NOMO-1 (cell line): ENCODE results near the gene CRAMP1.
"Not testable (repeated sequence)": the region's sequence is repeated elsewhere in the genome, so short reads cannot be mapped to it uniquely, and the experiment has no call there.

Experiments used
- DNase-seq, 2 experiments: peaks; one replicate each; lab custom pipeline; 2025; ENCODE audit not compliant: unreplicated experiment in 2 of 2; lab: John Stamatoyannopoulos, UW

CRAMP1 gene

DNA sequence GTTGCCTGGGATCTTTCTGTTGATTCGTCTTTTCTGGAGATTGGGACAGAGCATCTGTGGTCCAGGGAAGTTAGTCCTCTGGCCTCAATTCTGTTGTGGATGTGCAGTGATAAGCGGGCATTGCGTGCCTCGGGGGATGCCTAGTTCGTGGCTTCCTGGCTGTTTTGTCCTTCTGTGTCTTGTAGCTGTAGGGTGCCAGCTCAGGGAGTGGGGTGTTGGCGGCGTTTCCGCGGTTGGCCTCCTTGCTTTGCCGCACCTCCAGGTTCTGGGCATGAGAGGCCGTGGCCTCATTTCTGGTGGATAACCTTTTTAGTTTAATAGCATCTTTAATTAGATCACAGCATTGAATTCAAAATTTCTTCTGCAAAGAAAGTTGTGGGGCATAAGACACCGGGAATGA lies 64.5 kb downstream of the CRAMP1 start:
- no peak for DNase-seq

DNA sequence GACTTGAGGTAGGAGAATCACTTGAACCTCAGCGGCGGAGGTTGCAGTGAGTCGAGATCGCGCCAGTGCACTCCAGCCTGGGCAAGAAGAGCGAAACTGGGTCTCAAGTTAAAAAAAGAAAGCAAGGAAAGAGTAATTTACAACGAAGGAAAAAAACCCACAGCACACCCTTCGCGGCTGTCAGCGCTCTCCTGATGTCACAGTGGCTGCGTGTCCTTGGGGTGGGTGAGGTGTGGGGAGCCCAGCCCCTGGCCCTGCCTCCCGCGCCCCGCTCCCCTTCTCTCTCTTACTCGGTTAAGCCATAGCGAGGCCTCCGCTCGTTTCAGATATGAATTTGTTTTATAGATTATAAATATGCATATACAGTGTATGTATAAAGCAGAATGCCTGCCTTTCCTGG lies 65.2 kb downstream of the CRAMP1 start:
- no peak for DNase-seq

DNA sequence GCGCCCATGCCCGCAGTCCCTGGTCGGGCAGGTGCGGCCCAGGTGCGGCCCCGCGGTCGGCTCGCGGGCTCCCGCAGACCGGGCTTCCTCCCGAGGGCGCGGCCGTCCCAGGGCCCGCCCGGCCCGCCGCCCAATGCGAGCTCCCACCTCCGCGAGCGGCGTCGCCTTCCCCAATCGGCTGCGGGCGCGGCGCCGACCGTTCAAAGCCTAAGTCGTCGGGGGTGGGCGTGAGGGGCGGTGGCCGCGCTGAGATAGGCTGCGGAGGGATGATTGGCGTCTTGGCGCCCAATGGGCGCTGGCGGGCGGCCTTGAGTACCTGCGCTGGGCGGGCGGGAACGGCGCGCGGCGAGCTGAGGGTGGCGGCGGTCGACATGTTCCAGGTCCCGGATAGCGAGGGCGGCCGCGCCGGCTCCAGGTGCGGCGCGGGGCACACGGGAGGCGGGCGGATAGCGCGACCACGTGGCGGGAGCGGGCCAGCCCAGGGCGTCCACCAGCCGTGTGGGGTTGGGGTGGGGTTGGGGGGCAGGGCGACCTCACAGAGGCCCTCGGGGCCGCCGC lies 65.9 kb downstream of the CRAMP1 start, which contains the start of gene JPT2:
Gene JPT2, plus strand, starts transcription at position 338 of the 558 bp plus-strand sequence. Its CDS starts 34 bp downstream, at position 372.
- peak; percentile 94 to 99 for DNase-seq

DNA sequence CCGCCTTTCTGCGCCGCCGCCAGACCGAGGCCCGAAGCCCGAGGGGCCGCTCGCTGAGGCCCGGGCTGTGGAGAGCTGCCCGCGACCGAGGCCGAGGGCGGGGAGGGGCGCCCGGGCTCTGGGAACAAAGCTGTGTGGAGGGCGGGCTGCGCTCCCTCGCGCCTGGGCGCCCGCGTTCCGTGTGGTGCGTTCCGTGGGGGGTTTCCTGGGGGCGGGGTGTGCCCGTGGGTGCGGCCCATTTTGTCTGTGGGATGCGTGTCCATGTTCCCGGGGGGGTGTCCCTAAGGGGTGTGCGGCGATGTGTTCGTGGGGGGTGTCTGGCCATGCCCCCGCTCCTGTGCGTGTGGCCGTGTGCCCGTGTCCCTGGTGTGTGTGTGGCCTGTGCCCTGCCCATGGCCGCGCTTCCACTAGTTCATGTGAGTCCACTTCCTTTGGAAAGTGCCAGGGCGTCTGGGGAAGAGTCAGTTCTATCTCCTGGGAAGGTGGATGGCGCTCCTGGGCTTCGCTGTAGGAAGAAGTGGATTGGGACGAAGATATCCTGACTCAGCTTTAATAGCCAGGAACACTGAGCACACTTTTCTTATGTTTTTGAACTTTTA lies 66.4 kb downstream of the CRAMP1 start:
- peak; percentile 5 to 26 for DNase-seq

DNA sequence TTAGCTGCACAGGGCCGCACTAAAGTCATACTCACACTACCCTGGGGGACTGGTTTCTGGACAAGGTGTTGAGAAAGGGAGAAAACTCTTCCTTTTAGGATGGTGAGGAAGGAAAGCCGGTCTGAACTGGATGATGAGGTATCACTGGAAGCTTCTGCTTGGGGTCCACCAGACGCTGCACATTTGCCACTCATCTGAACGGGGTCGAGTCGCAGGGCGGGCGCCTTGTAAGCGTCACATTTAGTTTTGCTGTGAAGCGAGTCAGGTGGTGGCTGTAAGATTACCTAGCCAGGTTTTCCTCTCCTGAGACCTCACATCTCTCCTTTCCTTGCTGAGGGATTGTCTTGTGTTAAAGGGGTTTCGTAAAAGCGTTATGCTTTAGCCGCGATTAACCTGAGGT lies 68.2 kb downstream of the CRAMP1 start:
- DNase-seq = no peak

DNA sequence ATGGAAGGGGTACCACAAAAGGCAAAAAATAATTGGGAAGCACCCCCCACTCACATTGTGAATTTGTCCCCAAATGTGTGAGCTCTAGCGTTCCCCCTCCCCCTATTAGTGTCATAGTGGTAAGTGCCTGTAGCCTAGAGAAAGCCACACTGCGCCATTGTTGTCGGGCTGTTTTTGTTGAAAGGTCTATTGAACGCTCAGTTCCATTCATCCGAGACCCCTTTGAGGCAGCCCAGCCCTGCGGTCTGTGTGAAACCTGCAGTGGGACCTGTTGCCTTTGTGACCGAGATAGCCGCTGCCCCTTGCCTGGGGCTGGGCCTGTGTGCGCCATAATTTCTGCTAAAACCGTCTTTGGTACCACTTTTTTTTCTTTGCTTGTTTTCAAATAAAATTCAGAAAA lies 68.9 kb downstream of the CRAMP1 start:
- DNase-seq = no peak

DNA sequence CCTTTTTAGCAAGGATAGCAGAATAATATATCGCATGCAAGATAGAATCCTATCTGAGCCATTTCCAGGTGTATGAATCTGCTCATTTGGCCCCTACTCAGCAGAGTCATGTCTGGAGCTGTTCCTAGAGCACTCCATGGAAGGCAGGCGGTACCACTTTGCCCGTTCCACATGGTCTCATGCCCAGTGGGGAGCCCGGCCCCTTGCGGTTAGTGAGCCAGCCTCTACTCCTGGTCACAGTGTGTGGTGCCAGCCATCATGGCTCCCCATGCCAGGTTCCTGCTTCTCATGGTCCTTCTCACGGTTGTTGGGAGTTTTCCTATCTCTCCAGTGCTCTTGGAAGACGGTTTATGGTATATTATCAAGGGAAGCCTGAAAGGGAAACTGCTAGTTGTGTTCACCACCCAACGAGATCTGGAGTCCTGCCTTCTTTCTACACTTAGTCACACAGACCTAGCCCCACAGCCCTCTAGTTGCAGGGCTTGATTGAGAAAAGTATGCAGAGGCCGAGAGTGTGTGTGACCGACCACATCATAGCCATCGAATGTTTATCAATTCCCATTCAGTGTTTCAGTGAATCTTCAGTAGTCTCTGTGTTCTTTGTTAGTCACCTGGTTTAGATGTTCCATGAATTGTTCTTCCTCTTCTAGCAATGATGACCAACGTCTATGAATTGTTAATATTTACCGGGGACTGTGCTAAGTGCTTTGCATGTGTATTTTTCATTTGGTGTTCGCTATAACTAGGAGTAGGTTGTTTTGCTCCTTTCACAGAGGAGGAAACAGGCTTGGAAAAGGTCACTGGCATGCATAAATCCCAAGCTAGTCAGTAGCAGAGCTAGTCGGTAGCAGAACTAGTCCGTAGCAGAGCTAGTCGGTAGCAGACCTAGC lies 75.5 kb downstream of the CRAMP1 start:
- DNase-seq = no peak

DNA sequence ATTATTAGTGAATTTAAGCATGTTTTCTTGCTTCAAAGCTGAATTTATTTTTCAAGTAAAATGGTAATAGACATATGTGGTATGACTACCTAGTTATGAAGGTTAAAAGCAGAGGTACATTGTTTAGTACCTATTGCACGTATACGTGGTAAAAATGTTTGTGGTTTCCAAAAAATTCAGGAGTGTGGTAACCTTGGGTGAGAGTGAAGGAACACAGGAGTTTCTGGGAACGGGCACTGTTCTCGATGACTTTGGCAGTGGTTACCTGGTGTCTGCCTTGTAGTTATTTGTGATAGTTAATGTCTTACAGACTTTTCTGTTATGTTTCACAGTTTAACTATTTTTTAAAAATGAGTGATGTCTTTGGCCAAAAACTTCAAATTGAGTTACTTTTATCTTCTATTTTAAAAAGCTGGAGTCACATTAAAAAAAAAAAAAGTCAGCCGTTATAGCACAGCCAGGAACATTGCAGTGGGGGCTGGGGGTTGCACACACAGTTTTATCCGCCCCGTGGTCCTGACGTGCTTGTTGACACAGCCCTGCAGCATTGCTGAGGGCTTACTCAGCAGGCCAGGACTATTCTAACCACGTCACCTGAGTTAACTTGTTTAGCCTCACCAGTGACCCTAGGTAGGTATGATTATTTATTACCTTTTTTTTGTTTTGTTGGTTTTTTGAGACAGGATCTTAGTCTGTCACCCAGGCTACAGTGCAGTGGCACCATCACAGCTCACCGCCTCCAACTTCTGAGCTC lies 76.8 kb downstream of the CRAMP1 start:
- DNase-seq = no peak

DNA sequence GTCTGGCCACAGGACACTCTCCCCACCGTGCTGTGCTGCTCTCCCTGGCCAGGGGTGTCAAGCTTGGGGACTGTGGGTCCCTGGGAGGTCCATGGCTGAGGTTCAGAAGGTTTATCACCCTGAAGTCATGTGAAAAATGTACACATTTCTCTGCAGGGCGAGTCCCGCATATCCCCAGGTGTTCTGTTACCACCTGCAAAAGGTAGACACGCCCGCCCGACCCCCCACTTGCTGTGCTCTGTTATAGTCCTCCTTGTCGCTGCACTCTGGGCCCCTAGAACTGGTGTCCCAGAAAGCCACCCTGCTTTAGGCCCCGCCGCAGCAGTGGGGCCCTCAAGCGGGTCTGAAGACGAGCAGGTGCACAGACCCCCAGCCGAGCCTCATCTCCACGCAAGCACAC lies 77.7 kb downstream of the CRAMP1 start:
- DNase-seq = no peak

DNA sequence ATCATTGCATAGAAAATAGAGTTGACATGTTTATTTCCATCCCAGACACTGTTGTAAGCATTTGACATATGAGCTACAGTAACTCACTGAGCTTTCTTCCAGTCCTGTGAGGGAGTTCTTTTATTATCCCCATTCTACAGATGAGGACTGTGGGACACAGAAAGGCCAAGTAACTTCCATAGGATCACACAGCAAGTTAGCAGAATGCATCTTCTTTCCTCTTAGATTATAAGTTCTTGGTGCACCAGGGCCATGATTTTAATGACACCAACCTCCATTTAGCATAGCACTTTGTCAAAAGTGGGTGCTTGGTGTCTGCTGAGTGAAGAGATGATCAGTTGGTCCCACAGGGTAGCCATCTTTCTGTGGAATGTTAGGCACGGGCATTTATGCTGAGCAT lies 78.7 kb downstream of the CRAMP1 start:
- DNase-seq = no peak

DNA sequence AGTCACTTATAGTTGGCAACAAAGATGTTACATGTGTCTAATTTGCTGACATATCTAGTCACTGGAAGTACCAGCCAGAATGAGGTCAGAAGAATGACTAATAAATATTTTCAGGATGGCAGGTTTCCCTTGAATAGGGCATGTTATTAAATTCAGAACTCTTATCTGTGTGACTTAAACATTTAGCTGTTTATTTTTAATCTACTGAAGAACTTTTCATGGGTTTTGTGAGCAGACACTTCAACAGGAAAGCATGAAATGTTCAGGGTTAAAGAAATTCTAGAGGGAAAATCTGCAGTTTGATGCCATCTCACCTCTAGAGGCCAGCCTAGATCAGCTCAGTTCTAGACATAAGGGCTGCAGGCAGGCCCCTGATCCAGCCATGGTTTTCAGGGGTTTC lies 79.1 kb downstream of the CRAMP1 start:
- no peak for DNase-seq

DNA sequence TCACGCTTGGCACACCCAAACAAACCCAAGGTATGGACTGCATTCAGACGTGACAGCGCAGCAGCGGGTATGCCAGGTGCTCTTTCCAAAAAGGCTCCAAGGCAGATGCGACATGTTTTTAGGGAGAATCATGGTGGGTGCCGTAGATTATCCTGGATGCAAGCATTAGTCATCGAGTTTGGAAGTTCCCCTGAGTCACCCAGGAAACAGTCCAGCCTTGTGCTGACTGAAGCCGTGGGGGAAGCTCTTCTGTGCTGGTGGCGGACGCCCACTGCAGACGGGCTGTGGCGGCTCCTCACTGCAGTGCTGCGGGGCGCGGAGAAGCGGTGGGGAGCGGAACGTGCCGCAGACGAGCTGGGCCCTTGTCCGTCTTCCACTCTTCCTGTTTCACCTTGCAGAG lies 79.8 kb downstream of the CRAMP1 start:
- no peak for DNase-seq

DNA sequence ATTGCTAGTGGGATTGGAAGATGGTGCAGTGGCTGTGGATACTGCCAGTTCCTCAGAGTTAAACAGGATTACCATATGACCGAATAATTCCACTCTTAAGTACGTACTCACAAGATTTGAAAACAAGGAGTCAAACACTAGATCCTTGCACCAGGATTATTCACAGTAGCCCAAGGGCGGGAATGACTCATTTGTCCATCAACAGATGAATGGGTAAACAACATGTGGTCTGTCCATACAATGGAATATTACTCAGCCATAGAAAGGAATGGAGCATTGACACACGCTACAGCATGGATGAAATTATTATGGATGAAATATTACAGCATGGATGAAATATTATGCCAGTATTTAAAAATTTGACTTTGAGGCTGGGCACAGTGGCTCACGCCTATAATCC lies 84.7 kb downstream of the CRAMP1 start:
- DNase-seq = no peak

DNA sequence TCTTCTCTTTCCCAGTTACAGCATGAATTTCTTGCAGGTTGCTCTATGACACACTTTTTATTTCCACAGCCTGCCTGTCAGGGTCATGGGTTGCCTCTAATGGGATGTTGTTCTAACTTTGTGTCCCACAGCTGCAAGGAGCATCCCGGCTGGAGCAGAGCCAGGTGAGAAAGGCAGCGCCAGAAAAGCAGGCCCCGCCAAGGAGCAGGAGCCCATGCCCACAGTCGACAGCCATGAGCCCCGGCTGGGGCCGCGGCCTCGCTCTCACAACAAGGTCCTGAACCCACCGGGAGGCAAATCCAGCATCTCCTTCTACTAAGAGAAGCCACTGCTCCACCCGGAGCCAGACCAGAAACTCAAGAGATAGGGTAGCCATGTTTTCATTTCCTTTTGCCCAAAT lies 86.5 kb downstream of the CRAMP1 start:
- no peak for DNase-seq

DNA sequence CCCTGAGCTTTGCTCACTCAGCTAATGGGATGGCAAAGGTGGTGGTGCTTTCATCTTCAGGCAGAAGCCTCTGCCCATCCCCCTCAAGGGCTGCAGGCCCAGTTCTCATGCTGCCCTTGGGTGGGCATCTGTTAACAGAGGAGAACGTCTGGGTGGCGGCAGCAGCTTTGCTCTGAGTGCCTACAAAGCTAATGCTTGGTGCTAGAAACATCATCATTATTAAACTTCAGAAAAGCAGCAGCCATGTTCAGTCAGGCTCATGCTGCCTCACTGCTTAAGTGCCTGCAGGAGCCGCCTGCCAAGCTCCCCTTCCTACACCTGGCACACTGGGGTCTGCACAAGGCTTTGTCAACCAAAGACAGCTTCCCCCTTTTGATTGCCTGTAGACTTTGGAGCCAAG lies 88.1 kb downstream of the CRAMP1 start:
- DNase-seq = no peak

DNA sequence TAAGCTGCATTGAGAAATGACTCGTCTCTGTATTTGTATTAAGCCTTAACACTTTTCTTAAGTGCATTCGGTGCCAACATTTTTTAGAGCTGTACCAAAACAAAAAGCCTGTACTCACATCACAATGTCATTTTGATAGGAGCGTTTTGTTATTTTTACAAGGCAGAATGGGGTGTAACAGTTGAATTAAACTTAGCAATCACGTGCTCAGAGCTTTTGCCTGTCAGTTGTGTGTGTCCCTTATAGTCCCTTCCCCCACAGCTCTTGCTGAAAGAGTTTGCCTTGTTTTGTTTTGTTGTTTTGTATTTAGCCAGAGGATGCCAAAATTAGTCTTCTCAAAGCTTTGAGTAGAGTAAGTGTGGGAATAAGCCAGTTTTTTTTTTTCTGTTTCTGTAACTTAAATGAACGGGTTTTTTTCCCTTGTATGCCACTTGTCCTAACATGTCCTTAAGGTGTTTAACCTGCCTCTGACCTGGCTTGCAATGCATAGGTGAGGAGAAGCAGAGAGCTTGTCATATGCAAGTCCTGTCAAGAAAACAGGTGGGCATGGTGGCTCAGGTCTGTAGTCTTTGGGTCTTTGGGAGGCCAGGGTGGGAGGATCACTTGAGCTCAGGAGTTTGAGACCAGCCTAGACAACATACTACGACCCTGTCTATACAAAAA lies 89.2 kb downstream of the CRAMP1 start:
- DNase-seq = no peak

DNA sequence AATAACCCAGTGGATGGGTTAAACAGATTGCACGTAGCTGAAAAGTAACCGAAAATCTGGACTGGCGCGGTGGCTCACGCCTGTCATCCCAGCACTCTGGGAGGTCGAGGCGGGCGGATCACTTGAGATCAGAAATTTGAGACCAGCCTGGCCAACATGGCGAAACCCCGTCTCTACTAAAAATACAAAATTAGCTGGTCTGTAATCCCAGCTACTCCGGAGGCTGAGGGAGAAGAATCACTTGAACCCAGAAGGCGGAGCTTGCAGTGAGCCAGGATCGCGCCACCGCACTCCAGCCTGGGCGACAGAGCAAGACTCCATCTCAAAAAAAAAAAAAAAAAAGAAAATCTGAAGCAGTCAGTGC lies 93.1 kb downstream of the CRAMP1 start:
- not testable (repeated sequence) for DNase-seq

DNA sequence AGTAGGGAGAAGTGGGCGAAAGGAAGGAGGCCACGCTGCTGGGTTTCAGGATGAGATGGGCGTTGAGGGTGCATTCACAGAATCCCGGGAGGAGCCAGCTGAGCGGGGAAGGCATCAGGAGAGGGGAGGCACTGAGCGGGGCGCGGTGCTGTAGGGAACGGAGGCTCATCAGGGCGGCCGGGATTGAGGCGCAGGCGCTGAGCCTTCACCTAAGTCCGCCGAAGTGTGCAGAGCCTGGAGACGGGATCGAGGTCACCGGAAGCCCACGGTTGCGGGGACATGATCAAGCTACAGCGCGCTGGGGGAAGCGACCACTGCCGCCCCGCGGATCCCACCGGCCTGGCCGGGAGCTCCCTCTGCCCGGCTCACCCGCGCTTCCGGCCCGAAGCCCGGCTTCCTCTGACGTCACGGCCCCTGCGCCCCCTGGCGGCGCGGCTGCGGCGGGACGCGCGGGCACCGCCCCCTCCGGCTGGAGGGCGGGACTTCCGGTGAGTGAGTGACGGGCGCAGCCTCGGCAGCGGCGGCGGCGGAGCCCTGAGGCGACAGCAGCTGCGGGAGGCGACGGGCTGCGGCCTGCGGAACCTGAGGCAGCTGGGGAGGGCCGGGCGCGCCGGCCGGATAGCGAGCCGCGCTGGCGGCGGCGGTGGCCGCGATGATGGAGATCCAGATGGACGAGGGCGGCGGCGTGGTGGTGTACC lies 93.7 kb downstream of the CRAMP1 start, which contains the start of gene MAPK8IP3:
Gene MAPK8IP3, plus strand, starts transcription at position 508 of the 698 bp plus-strand sequence. Its CDS starts 145 bp downstream, at position 653.
- DNase-seq = peak; percentile 75 to 90

DNA sequence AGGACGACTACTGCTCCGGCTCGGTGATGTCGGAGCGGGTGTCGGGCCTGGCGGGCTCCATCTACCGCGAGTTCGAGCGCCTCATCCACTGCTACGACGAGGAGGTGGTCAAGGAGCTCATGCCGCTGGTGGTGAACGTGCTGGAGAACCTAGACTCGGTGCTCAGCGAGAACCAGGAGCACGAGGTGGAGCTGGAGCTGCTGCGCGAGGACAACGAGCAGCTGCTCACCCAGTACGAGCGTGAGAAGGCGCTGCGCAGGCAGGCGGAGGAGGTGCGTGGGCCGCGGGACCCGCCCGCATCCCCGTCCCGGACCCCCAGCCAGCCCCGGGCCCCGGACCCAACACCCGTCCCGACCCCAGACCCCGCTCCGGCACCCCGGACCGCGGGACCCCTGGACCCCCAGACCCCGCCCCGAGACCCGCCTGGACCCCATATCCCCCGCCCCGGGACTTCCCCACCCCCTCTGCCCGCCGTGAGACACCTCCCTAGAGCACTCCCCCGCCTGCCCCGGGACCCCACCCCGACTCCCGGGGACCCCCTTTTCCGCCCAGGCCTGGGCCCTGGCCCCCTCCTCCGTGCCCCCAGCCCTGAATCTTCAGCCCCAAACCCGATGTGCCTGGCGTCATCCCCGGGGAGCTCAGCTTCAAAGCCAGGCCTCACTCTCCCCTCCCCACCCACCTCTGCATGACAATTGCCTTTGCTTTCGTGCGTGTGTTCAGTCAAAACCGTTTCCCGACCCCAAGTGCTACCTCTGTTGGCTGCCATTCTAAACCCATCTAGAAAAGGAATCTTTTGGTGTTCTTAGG lies 94.4 kb downstream of the CRAMP1 start:
- DNase-seq = peak in 1 of 2 experiments; percentile 37
